AG09309 (cell line): Measurements from ENCODE around the gene BBLN.

ENCODE experiments used
- DNase-seq: peaks from one replicate; pipeline ENCODE4 v3.0.0-alpha.2; 2010; ENCODE audit warnings: low read depth
- H3K4me3 ChIP-seq: 2 replicates; pipeline ENCODE4 v1.5.1; 2011; ENCODE audit warnings: mild to moderate bottlenecking, low read depth, low read length, moderate library complexity; ENCODE audit not compliant: control insufficient read depth
- CTCF ChIP-seq: IDR thresholded peaks from 2 replicates; pipeline ENCODE4 v1.5.1; 2011; ENCODE audit warnings: mild to moderate bottlenecking, low read depth, low read length, inconsistent platforms; ENCODE audit not compliant: insufficient read depth, control insufficient read depth; ENCODE audit errors: missing control alignments

BBLN gene

GRCh38 chr9:128162215-128163026 is 2.4 kb downstream of the BBLN start:
- TF ChIP-seq CTCF: no peak
- DNase-seq: no peak
- H3K4me3 ChIP-seq: no peak overlapping the region

- H3K4me3 ChIP-seq: no peak overlapping the region
- no peak for TF ChIP-seq CTCF
- DNase-seq: no peak
These were observed 3.0 kb downstream of the BBLN start for GRCh38 chr9:128163027-128163515.

GRCh38 chr9:128163523-128164306 is 3.6 kb downstream of the BBLN start:
- no peak for TF ChIP-seq CTCF
- H3K4me3 ChIP-seq: no peak overlapping the region
- no peak for DNase-seq

GRCh38 chr9:128164307-128164885 is 4.3 kb downstream of the BBLN start:
- TF ChIP-seq CTCF: no peak
- no peak overlapping the region for H3K4me3 ChIP-seq
- no peak for DNase-seq

- H3K4me3 ChIP-seq: no peak overlapping the region
- DNase-seq: no peak
- no peak for TF ChIP-seq CTCF
These were observed 6.1 kb downstream of the BBLN start for GRCh38 chr9:128166169-128166568.

- H3K4me3 ChIP-seq: no peak overlapping the region
- DNase-seq: no peak
- TF ChIP-seq CTCF: no peak
These were observed 7.1 kb downstream of the BBLN start for GRCh38 chr9:128167209-128167608.
